ENCODE results near the gene QRICH1.

QRICH1 gene

DNA sequence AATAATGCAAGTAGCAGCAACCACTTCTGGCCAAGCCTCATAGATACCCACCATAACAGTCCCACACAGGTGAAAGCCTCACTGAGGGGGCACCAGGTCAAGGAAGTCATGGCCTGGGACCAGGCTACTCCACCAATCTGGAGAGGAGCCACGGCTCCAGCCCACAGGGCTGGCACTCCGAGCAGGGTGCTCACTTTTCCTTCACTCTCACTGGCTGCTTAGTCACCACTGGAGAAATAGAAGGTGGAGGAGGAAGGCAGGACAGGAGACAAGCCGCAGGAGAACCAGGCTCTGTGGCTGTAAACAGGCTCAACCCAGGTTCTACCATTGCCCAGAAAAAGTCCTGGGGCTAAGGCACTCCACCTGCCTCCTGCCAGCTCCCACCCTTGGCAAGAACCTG lies 25.6 kb upstream of the QRICH1 start:
- H3K36me3 ChIP-seq (ENCODE audit: control insufficient read depth in 2 of 2, insufficient read depth in 2 of 2, low read length in 2 of 2): peaks cover 46 to 65% of the 10 kb centered on the region in 2 donors
- H3K27ac ChIP-seq (ENCODE audit: low read depth in 2 of 2, low read length in 2 of 2): peak overlapping the region in 1 of 2 donors; percentile 96
- H3K4me3 ChIP-seq (ENCODE audit: low read length in 2 of 2): peak overlapping the region; percentile 85 to 89
- H3K27me3 ChIP-seq (ENCODE audit: control insufficient read depth in 2 of 2, insufficient read depth in 2 of 2, low read length in 2 of 2): no peaks in the 10 kb centered on the region
- H3K9me3 ChIP-seq (ENCODE audit: control insufficient read depth in 2 of 2, low read length in 2 of 2): no peaks in the 10 kb centered on the region
- H3K4me1 ChIP-seq (ENCODE audit: control insufficient read depth in 2 of 2, insufficient read depth in 2 of 2, low read length in 2 of 2): peaks cover 9 to 10% of the 10 kb centered on the region in 2 donors
- H3K9ac ChIP-seq (ENCODE audit: low read depth in 1 of 2, low read length in 2 of 2): peak overlapping the region; percentile 92 to 99

GRCh38 chr3:49119036-49119435 lies 25.2 kb upstream of the QRICH1 start:
- Histone ChIP-seq H3K9me3 (ENCODE audit: control insufficient read depth in 2 of 2, low read length in 2 of 2) (no peaks in the 10 kb centered on the region), H3K36me3 (ENCODE audit: control insufficient read depth in 2 of 2, insufficient read depth in 2 of 2, low read length in 2 of 2) (peaks cover 50 to 65% of the 10 kb centered on the region in 2 donors), H3K4me3 (ENCODE audit: low read length in 2 of 2) (peak overlapping the region in 1 of 2 donors; percentile 85), H3K4me1 (ENCODE audit: control insufficient read depth in 2 of 2, insufficient read depth in 2 of 2, low read length in 2 of 2) (peaks cover 9 to 10% of the 10 kb centered on the region in 2 donors), H3K9ac (ENCODE audit: low read depth in 1 of 2, low read length in 2 of 2) (no peak overlapping the region), H3K27me3 (ENCODE audit: control insufficient read depth in 2 of 2, insufficient read depth in 2 of 2, low read length in 2 of 2) (no peaks in the 10 kb centered on the region), H3K27ac (ENCODE audit: low read depth in 2 of 2, low read length in 2 of 2) (no peak overlapping the region)

- no peak overlapping the region for H3K9ac ChIP-seq (ENCODE audit: low read depth in 1 of 2, low read length in 2 of 2)
- H3K4me3 ChIP-seq (ENCODE audit: low read length in 2 of 2): no peak overlapping the region
- peaks cover 76 to 90% of the 10 kb centered on the region in 2 donors for H3K36me3 ChIP-seq (ENCODE audit: control insufficient read depth in 2 of 2, insufficient read depth in 2 of 2, low read length in 2 of 2)
- no peaks in the 10 kb centered on the region for H3K9me3 ChIP-seq (ENCODE audit: control insufficient read depth in 2 of 2, low read length in 2 of 2)
- no peaks in the 10 kb centered on the region for H3K27me3 ChIP-seq (ENCODE audit: control insufficient read depth in 2 of 2, insufficient read depth in 2 of 2, low read length in 2 of 2)
- H3K27ac ChIP-seq (ENCODE audit: low read depth in 2 of 2, low read length in 2 of 2): no peak overlapping the region
- H3K4me1 ChIP-seq (ENCODE audit: control insufficient read depth in 2 of 2, insufficient read depth in 2 of 2, low read length in 2 of 2): peaks cover 0 to 5% of the 10 kb centered on the region in 2 donors
Observed at GRCh38 chr3:49112262-49112661, 18.4 kb upstream of the QRICH1 start.

DNA sequence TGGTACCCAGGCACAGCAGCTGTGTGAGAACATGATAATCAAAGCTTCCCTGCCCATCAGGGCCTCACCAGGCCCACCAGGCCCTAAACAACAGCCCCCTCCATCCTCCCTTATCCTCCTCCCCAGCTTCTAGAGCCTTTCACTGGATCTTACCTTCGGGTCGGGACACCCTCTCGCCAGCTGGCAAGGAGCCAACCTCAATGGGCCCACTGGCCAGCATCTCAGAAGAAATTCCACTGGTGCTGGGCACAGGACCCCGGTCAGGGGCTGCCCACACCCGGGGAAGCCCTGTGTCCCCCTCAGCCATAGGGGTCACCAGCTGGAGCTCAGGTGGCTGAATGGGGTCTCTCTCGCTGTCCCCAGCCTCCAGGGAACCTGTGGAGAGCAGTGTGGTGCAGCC lies 17.5 kb upstream of the QRICH1 start:
- H3K9me3 ChIP-seq (ENCODE audit: control insufficient read depth in 2 of 2, low read length in 2 of 2): no peaks in the 10 kb centered on the region
- no peak overlapping the region for H3K4me3 ChIP-seq (ENCODE audit: low read length in 2 of 2)
- H3K9ac ChIP-seq (ENCODE audit: low read depth in 1 of 2, low read length in 2 of 2): no peak overlapping the region
- H3K27me3 ChIP-seq (ENCODE audit: control insufficient read depth in 2 of 2, insufficient read depth in 2 of 2, low read length in 2 of 2): no peaks in the 10 kb centered on the region
- H3K27ac ChIP-seq (ENCODE audit: low read depth in 2 of 2, low read length in 2 of 2): no peak overlapping the region
- H3K36me3 ChIP-seq (ENCODE audit: control insufficient read depth in 2 of 2, insufficient read depth in 2 of 2, low read length in 2 of 2): peaks cover 67 to 83% of the 10 kb centered on the region in 2 donors
- H3K4me1 ChIP-seq (ENCODE audit: control insufficient read depth in 2 of 2, insufficient read depth in 2 of 2, low read length in 2 of 2): peaks cover 0 to 5% of the 10 kb centered on the region in 2 donors

GRCh38 chr3:49110780-49111179 lies 16.9 kb upstream of the QRICH1 start:
- H3K4me3 ChIP-seq (ENCODE audit: low read length in 2 of 2): no peak overlapping the region
- peaks cover 0 to 5% of the 10 kb centered on the region in 2 donors for H3K4me1 ChIP-seq (ENCODE audit: control insufficient read depth in 2 of 2, insufficient read depth in 2 of 2, low read length in 2 of 2)
- no peak overlapping the region for H3K9ac ChIP-seq (ENCODE audit: low read depth in 1 of 2, low read length in 2 of 2)
- H3K27me3 ChIP-seq (ENCODE audit: control insufficient read depth in 2 of 2, insufficient read depth in 2 of 2, low read length in 2 of 2): no peaks in the 10 kb centered on the region
- H3K9me3 ChIP-seq (ENCODE audit: control insufficient read depth in 2 of 2, low read length in 2 of 2): no peaks in the 10 kb centered on the region
- H3K27ac ChIP-seq (ENCODE audit: low read depth in 2 of 2, low read length in 2 of 2): no peak overlapping the region
- peaks cover 61 to 78% of the 10 kb centered on the region in 2 donors for H3K36me3 ChIP-seq (ENCODE audit: control insufficient read depth in 2 of 2, insufficient read depth in 2 of 2, low read length in 2 of 2)

DNA sequence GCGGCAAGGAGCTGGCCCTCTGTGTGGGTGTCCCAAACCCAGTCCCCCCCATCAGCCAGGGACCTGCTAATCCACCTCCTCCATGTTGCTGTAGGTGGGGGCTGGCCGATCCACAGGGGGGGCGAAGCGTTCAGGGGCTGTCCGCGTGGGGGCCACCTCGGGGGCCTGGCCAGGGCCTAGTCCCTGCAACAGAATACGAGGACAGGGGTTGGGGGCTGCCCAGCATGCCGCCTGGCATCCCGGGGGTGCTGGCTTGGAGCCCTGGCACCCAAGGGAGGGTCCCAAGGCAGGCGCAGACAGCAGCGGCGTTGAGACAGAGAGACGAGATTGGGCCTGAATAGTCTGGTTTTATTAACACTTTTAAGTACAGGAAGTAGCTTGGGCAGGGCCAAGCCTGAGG lies 14.5 kb upstream of the QRICH1 start:
- H3K4me1 ChIP-seq (ENCODE audit: control insufficient read depth in 2 of 2, insufficient read depth in 2 of 2, low read length in 2 of 2): peaks cover 12 to 18% of the 10 kb centered on the region in 2 donors
- no peak overlapping the region for H3K4me3 ChIP-seq (ENCODE audit: low read length in 2 of 2)
- H3K9ac ChIP-seq (ENCODE audit: low read depth in 1 of 2, low read length in 2 of 2): no peak overlapping the region
- no peaks in the 10 kb centered on the region for H3K27me3 ChIP-seq (ENCODE audit: control insufficient read depth in 2 of 2, insufficient read depth in 2 of 2, low read length in 2 of 2)
- H3K36me3 ChIP-seq (ENCODE audit: control insufficient read depth in 2 of 2, insufficient read depth in 2 of 2, low read length in 2 of 2): peaks cover 39 to 53% of the 10 kb centered on the region in 2 donors
- H3K27ac ChIP-seq (ENCODE audit: low read depth in 2 of 2, low read length in 2 of 2): no peak overlapping the region
- H3K9me3 ChIP-seq (ENCODE audit: control insufficient read depth in 2 of 2, low read length in 2 of 2): no peaks in the 10 kb centered on the region

DNA sequence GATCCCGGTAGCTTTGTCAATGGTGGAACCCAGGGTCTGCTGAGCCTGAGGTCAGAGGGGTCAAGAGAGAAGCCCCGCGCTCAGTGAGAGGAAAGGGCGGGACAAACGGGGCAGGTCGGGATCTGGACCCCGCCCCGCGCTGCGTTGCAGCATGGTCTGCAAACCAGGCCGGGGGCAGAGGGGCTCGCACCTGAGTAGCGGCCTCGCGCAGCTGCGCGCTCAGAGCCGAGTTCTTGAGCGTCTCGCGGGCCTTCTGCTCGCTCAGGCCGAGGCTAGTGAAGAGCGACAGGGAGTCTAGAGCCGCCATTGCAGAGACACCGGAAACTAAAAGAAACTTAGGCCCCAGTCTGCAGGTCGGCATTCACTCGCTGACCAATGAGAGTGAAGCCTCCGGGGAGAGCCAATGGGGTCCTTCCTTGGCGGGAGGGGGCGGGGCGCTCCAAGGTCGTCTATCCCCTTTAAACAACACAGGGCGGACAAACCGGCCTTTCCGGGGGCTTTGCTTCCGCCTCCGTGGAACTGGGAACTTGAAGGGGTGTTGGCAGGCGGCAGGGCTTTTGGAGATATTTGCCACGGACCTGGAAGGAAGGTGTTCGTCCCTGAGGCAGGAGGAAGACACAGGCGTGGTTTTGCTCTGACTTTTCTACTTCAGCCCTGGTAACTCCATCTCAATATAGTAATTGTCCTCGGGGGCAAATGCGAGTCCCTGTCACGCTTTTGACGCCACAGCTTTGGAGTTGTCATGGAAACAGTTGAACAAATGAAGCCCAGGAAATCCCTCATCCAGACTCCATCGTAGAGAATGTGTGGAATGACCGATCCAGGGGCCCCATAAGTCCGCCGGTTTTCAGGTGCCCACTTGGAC lies 10.8 kb upstream of the QRICH1 start, which contains the start of gene QARS1:
TSS of gene QARS1 (minus strand) at position 331 of the 865 bp plus-strand sequence. CDS start at position 307, 24 bp downstream.
- peaks cover 35 to 47% of the 10 kb centered on the region in 2 donors for H3K36me3 ChIP-seq (ENCODE audit: control insufficient read depth in 2 of 2, insufficient read depth in 2 of 2, low read length in 2 of 2)
- no peaks in the 10 kb centered on the region for H3K27me3 ChIP-seq (ENCODE audit: control insufficient read depth in 2 of 2, insufficient read depth in 2 of 2, low read length in 2 of 2)
- H3K9me3 ChIP-seq (ENCODE audit: control insufficient read depth in 2 of 2, low read length in 2 of 2): no peaks in the 10 kb centered on the region
- H3K27ac ChIP-seq (ENCODE audit: low read depth in 2 of 2, low read length in 2 of 2): peak within 1 kb of the TSS; percentile 88
- H3K4me3 ChIP-seq (ENCODE audit: low read length in 2 of 2): peak within 1 kb of the TSS; percentile 93 to 96
- H3K9ac ChIP-seq (ENCODE audit: low read depth in 1 of 2, low read length in 2 of 2): peak within 1 kb of the TSS; percentile 90 to 97
- peaks cover 15 to 21% of the 10 kb centered on the region in 2 donors for H3K4me1 ChIP-seq (ENCODE audit: control insufficient read depth in 2 of 2, insufficient read depth in 2 of 2, low read length in 2 of 2)

DNA sequence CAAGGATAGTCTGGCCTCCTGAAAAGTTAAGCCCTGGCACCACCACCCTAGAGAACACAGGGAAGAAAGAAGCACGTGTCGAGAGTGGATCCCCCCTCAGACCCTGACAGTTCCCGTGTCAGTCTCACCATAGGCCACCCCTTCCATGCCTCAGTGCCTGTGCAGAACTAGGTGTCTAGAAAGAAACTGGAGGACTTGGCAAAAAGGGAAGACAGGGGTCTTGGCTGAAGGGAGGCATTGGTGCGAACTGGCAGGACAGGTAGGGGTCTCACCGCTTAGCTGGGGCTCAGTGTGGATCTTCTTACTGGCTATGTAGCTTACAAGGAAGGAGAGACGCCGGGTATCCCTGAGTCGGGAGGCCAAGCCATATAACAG lies 10.2 kb upstream of the QRICH1 start:
- Histone ChIP-seq H3K36me3 (ENCODE audit: control insufficient read depth in 2 of 2, insufficient read depth in 2 of 2, low read length in 2 of 2) (peaks cover 35 to 47% of the 10 kb centered on the region in 2 donors), H3K27ac (ENCODE audit: low read depth in 2 of 2, low read length in 2 of 2) (peak overlapping the region; percentile 68 to 88), H3K9ac (ENCODE audit: low read depth in 1 of 2, low read length in 2 of 2) (peak overlapping the region; percentile 90 to 97), H3K4me1 (ENCODE audit: control insufficient read depth in 2 of 2, insufficient read depth in 2 of 2, low read length in 2 of 2) (peaks cover 15 to 21% of the 10 kb centered on the region in 2 donors), H3K27me3 (ENCODE audit: control insufficient read depth in 2 of 2, insufficient read depth in 2 of 2, low read length in 2 of 2) (no peaks in the 10 kb centered on the region), H3K4me3 (ENCODE audit: low read length in 2 of 2) (peak overlapping the region; percentile 93 to 96), H3K9me3 (ENCODE audit: control insufficient read depth in 2 of 2, low read length in 2 of 2) (no peaks in the 10 kb centered on the region)

- no peaks in the 10 kb centered on the region for H3K9me3 ChIP-seq (ENCODE audit: control insufficient read depth in 2 of 2, low read length in 2 of 2)
- H3K36me3 ChIP-seq (ENCODE audit: control insufficient read depth in 2 of 2, insufficient read depth in 2 of 2, low read length in 2 of 2): peaks cover 49 to 58% of the 10 kb centered on the region in 2 donors
- no peak overlapping the region for H3K4me3 ChIP-seq (ENCODE audit: low read length in 2 of 2)
- no peak overlapping the region for H3K9ac ChIP-seq (ENCODE audit: low read depth in 1 of 2, low read length in 2 of 2)
- peaks cover 14 to 15% of the 10 kb centered on the region in 2 donors for H3K4me1 ChIP-seq (ENCODE audit: control insufficient read depth in 2 of 2, insufficient read depth in 2 of 2, low read length in 2 of 2)
- H3K27ac ChIP-seq (ENCODE audit: low read depth in 2 of 2, low read length in 2 of 2): no peak overlapping the region
- H3K27me3 ChIP-seq (ENCODE audit: control insufficient read depth in 2 of 2, insufficient read depth in 2 of 2, low read length in 2 of 2): no peaks in the 10 kb centered on the region
Observed at GRCh38 chr3:49100046-49100615, 6.3 kb upstream of the QRICH1 start.
